Urothelium cell line (cell line): ENCODE results near the gene EVA1C.
"Not testable (repeated sequence)": the region's sequence is repeated elsewhere in the genome, so short reads cannot be mapped to it uniquely, and the experiment has no call there.

Experiments
- DNase-seq: peaks from one replicate; pipeline ENCODE4 v3.0.0; 2011; ENCODE audit warnings: low spot score, mixed read lengths
- FAIRE-seq: peaks from 2 replicates; lab custom pipeline; 2011; peaks lifted over from hg19 to GRCh38; lab: Jason Lieb, UNC

The EVA1C gene

DNA sequence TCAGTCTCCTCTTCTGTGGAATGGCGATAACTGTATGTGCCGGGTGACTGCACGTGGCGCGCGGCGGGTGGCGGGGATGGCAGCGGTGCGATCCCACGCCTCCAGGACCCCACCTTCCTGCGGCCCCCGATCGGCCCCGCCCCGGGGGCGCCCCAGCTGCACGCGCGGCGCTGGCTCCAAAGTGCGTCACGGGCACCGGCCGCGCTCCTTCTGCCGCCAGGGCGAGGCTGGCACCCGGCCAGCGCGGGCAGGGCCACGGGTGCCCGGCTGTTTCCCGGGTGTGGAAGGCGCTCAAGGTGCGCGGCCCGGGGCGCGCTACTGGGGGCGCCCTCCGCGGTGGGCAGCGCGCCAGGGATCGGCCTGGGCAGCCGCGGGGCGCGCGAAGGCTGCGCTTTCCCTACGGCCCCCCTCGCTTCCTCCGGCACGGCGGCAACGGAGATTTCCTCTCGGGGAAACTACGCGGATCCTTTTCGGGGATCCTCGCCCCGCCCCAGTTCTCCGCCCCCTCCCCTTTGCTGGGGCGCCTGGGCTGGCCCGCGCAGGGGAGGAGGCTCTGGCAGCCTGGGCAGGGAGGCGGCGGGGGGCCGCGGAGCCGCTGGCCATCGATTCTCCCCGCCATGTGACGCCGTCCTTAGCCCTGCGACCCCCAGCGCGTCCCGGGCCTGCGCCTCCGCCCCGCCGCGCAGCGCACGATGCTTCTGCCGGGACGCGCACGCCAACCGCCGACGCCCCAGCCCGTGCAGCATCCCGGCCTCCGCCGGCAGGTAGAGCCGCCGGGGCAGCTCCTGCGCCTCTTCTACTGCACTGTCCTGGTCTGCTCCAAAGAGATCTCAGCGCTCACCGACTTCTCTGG, at the start of gene EVA1C:
EVA1C (plus strand) TSS at position 545 of the 853 bp plus-strand sequence; CDS start at position 693, 148 bp downstream.
- FAIRE-seq (no peak), DNase-seq (peak; percentile 71)

GRCh38 chr21:32364387-32364786, 48.1 kb upstream of the EVA1C start:
- DNase-seq: no peak
- FAIRE-seq: no peak

- no peak for DNase-seq
- no peak for FAIRE-seq
These were observed 47.7 kb upstream of the EVA1C start for GRCh38 chr21:32364796-32365195.

GRCh38 chr21:32366191-32366590, 46.3 kb upstream of the EVA1C start:
- DNase-seq: no peak
- FAIRE-seq: no peak

DNA sequence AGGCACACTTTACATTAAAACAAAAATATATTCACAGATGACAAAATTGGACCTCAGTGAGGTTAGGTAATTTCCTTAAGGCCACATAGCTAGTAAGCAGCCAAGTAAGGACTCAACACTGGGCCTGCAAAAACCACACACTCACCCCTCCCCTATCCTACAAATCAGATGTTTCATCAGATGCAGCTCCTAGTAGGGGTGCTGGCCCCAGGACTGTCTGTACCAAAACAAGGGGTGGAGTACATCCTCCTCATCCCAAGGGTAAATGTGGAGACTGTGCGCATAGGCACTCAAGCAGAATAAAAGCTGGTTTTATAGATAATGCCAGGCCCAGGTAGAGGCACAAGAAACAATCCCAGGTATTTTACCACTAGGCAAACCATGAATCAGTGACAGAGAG, 45.3 kb upstream of the EVA1C start:
- no peak for FAIRE-seq
- no peak for DNase-seq

DNA sequence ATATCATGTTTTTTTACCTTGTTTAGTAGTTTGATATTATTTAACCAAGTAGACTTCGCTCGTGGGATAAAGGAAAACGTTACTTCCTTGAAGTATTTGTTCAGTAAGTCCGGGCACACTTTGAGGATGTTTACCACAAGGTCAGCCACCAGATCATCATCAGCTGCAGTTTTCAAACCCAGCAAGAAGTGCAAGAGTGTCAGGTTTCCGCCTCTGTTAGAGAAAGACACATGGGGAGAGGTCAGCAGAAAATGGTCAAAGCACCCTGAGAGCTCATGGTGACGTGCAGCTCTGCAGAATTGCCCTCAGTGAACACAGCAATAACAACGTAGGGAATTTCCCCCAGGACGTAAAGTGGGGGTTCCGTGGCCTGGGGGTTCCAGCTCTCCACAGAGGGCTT, 44.1 kb upstream of the EVA1C start:
- DNase-seq (no peak), FAIRE-seq (no peak)

GRCh38 chr21:32368961-32369360, 43.5 kb upstream of the EVA1C start:
- DNase-seq, FAIRE-seq: not testable (repeated sequence)

DNA sequence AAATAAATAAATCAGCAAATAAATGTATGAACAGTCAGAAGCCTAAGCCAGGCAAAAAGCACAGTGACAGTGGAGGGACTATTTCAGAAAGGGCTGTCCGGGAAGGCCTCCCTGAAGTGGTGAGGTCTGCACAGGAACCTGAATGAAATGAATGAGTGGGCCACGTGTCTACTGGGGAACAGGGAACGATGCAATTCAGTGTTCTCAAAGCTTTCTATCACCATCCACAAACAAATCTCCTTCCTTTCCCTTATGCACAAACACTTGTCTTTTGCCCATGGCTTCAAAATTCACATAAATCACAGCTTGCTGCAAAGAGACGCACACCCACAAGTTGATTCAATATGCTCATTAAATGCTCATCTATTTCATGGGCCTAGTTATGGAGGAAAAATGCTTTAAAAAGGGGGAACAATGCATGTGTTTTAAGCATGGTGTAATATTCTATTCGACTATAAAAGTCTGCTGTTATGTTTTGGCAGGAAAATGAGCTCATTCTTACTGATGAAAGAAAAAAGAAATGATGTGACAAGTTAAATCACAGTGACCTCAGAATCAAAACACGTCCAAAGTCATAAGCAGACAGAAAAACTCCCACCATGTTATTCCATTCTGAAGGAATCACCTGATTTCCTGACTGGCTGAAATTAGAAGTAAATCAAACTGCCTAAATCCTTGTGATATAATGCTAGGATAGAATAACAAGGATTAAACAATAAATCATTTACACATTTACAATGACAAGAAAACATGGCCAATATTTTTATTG, 41.3 kb upstream of the EVA1C start:
- FAIRE-seq: no peak

GRCh38 chr21:32371913-32372314, 40.6 kb upstream of the EVA1C start:
- no peak for DNase-seq

More for the DNA sequence above, 41.3 kb upstream of the EVA1C start:
- no peak for DNase-seq

DNA sequence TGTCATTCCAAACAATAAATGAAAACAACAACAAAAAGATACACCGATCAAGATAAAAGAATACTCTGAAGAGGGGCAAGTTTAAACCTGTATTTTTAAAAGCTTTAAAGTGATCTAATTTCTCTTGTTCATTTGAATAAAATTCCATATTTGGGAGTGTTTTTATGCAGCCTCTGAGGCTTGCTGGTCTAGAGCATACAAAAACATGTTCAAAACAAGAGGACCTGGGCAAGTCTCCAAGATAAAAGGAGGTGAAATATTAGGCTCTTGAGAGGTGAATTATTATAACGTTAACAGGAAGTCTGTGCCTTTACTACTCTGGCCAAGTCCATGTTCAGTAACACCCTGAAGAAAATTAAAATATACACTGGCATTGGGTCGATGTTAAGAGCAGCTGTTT, 39.8 kb upstream of the EVA1C start:
- no peak for DNase-seq
- no peak for FAIRE-seq

More at GRCh38 chr21:32371913-32372314, 40.6 kb upstream of the EVA1C start:
- no peak for FAIRE-seq

DNA sequence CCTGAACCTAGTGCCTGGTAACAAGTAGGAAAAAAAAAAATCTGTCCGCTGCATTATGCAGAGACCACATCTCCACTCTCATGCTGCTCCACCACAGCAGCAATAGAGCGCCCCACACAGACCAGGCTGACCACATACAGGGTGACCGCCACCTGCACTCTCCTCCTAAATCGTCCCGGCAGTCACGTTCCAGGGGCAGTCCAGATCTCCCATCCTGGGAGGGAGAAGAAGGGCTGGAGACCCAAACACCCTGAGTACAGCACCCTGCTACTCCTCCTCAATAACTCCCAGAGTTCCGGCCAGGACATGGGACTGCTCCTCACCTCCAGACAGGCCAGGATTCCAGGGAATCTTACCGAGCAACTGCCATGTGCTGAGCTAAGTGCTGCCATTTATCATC, 35.0 kb upstream of the EVA1C start:
- no peak for DNase-seq
- FAIRE-seq: no peak

DNA sequence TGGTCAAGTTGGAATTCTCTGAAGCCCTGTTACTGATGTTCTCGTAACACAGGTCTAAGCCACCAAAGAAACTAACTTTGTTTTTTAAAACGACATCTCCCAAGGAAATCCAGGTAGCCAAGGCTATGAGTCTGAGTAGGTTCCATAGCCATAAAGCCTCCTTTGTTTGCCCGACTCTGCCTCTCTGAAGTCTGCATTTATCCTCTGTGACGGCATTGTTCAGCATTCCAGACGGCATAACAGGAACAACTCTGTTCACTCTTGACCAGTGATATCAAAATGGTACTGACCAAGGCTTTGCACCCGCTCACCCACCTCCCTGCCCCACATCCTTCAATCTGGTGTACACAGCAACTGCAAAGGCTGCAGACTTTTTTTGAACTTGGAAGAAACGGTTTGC, 34.5 kb upstream of the EVA1C start:
- FAIRE-seq (no peak), DNase-seq (no peak)

DNA sequence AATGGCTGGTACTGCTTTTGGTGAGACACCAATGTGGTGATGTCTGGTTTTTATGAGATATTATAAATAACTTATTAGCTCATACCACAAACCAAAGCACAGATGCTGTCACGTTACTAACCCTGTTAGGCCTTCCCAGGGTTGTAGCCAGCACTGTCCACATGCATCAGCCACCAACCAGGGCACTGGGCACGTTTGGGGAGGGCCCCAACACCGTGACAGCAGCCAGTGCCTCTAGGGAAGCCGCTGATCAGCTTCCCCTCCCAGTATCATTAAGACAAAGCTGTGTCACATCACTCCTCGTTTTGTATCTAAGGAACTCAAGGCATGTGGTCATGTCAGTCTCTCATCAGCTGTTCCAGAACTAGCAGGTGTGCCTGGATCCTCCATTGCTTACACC, 33.5 kb upstream of the EVA1C start:
- DNase-seq (no peak), FAIRE-seq (no peak)

DNA sequence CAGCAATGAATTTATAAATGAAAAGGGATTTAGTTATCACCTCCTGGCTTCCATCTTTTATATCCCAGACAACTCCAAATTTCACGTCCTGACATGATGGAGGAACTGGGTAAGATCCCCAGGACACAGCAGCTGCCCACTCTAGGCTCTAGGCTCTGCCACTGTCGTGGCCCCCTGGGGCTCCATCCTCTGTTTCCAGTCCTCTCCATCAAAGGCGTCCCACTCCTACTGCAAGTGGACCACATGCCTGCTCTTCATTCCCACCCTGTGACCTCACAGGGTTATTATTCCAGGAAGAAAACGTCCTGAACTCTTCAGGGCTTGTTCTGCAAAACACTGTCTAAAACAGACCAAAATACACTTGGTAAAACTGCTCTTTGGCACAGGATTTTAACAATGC, 31.6 kb upstream of the EVA1C start:
- DNase-seq (no peak), FAIRE-seq (no peak)

DNA sequence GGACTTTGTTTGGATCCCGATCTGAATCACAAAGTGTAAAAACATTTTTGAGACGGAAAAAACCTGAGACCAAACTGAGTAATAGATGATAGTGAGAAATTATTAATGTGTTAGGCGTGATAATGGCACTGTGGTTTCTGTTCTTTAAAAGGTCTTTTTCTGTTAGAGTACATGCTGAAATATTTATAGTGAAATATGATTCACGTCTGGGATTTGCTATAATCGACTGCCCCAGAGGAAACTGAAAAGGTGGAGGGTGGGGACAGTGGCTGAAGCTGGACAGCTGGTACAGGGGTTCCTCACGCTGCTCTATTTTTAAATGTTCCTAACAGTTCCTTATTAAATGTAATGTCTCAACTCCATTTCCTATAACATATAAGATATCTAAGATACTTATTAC, 30.9 kb upstream of the EVA1C start:
- no peak for DNase-seq
- FAIRE-seq: no peak

DNA sequence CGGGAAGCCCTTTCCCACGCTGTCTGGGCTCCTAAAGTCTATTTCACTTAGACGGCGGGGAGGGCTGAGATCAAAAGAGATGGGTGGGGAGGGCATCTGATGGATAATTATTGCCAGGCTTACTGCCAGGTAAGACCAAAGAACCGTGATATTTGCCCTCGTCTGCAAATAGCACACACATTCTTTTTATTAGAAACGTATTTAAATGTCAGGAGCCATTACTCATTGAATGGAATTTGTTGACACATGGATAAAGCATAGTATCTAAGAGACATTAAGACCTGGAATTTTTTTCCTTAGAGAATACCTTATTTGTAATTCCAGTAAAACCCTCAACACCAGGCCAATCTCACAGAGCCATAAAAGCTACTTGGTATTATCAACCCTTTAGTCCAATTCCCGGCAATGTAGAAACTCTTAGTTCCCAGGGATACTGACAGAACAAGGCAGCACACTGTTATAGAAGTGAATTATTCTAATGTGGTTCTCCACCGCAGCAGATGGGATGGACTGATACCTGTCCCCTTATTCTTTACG, 30.3 kb upstream of the EVA1C start:
- FAIRE-seq (no peak), DNase-seq (no peak)

GRCh38 chr21:32383812-32384211, 28.7 kb upstream of the EVA1C start:
- no peak for FAIRE-seq

GRCh38 chr21:32386195-32386870, 26.2 kb upstream of the EVA1C start:
- DNase-seq (no peak), FAIRE-seq (no peak)

More at GRCh38 chr21:32383812-32384211, 28.7 kb upstream of the EVA1C start:
- no peak for DNase-seq

DNA sequence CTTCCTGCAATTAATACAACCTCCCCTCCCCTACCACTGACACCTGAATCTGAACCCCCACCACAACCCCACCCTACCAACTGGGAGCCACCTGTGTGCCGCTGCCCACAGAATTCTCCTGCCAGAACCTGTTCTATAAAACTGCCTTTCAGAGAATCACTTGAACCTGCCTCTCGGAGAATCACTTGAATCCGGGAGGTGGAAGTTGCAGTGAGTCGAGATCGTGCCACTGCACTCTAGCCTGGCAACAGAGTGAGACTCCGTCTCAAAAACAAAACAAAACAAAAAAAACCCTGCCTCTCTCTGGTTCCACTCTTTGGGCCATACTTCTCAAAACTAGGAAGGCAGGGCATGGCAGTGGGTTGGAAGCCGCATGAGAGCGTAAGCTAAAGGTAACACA, 25.4 kb upstream of the EVA1C start:
- DNase-seq: no peak
- FAIRE-seq: no peak

DNA sequence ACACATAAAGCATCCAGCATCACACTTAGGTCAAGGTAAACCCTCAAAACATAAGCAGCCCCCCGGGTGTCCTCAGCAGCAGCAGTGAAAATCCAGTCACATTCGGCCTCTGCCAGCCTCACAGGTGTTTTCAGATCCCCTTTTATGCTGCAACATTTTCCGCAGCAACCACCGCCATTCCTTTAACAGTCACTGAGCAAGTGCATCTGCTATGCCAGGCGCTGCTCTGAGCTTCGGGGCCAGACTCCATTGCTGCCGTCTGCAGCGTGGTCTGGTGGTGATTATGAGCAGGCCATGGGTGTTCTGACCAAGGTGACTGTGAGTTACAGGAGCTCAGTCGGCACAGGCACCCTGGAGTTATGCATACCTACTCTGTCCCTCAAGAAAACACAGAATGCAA, 24.2 kb upstream of the EVA1C start:
- FAIRE-seq: no peak
- no peak for DNase-seq

DNA sequence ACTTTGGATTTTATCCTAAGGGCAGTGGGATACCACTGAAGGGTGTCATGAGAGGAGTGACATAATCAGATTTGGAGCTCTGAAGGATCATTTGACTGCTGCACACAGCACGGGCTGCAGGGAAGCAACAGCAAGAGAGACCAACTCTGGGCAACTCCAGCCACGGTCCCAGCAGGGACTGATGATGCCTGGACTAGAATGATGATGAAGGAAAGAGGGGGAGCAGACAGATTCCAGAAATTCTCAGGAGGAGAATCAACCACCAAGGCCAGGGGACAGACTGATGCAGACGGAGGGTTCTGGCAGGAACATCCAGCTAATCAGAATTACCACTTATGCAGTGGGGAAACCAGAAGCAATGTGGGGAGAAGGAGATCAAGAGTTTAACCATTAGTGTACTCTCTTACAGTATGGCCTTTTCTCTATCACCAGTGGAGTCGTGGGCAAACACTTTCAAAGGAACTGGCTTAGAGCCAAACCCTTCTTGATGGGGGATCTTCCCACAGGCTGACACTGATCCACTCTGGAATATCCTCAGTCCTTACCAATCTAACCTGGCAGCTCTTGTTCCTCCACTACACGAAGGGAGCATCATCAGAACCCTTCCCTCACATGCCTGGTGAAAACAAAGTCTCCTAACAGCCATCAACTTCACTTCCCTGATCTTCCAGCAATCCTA, 23.0 kb upstream of the EVA1C start:
- DNase-seq (no peak), FAIRE-seq (no peak)
